Urinary bladder (tissue), 4 donors: Measurements from ENCODE around the gene ACY1. TPM values are rescaled to one million over a fixed set of nuclear protein-coding genes. Genes with fewer than 3 reads are reported as not detected.
A peak's percentile ranks its signal among the peaks of the same experiment; 100 is the strongest.
"Not testable (repeated sequence)": the region's sequence is repeated elsewhere in the genome, so short reads cannot be mapped to it uniquely, and the experiment has no call there.

Experiments used
- DNase-seq: peaks from one replicate; pipeline ENCODE4 v3.0.0-alpha.2; 2015; ENCODE audit errors: extremely low spot score
- H3K27ac ChIP-seq: one replicate; pipeline ENCODE4 v1.5.1; 2013; ENCODE audit warnings: low read depth, mild to moderate bottlenecking, moderate library complexity
- H3K36me3 ChIP-seq: one replicate; pipeline ENCODE4 v1.6.1; 2013; ENCODE audit warnings: mild to moderate bottlenecking, moderate library complexity; ENCODE audit not compliant: insufficient read depth
- H3K4me1 ChIP-seq: one replicate; pipeline ENCODE4 v1.6.1; 2013; ENCODE audit warnings: mild to moderate bottlenecking, moderate library complexity; ENCODE audit not compliant: insufficient read depth
- H3K4me3 ChIP-seq: one replicate; pipeline ENCODE4 v1.5.1; 2013; ENCODE audit warnings: low read depth, low read length
- WGBS: extraction: QIAGEN DNeasy Blood & Tissue Kit; methylation state at CpG from one replicate; pipeline ENCODE4 v1.1.7; 2013; 5-methylcytosine and 5-hydroxymethylcytosine counted together
- polyA plus RNA-seq: library from polyadenylated mRNA; stranded (reverse); fragments of 200-250 nt; gene quantifications from one replicate; pipeline ENCODE4 v1.2.3, GENCODE V29; 2013
- total RNA-seq: library from RNA; depleted of rRNA; stranded (reverse); fragments of >200 nt; gene quantifications from one replicate; pipeline ENCODE4 v1.2.3, GENCODE V29; 2014
- donor health status: healthy with polysubstance abuse.
- donor health status: healthy.

ACY1 gene
- total and polyA plus RNA-seq, 2 donors: 10.6 to 20.0 TPM

DNA sequence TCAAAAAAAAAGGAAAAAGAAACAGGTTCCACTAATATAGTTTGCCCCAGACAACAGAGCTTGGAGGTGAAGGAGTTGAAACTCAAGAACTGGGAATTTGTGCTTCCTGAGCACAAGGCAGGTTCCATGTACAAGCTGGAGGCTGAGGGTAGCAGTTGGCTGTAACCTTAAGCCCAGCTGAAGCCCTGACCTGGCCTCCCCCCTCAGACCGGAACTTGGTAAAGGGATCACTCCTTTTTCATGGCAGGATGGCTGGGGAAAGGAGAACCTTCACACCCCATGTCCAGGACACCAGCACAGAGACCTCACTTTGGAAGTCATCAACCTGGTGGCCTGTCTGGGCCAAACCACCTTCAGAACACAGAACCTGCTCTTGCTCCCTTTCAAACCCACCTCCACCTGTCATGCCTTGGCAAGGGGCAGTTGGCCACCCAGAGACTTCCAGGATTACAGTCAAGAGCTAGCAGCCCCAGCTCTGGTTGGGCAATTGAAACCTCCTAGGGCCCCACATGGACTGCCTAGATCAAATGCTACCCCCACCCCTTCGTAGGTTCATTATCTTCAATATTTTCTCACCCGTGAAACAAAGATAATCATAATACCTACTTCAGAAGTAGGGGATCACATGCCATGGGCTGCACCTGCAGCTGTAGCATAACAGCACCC, 8.8 kb downstream of the ACY1 start:
- H3K36me3 ChIP-seq: peaks cover 3% of the 10 kb centered on the region
- WGBS: 85% methylated on average over 3 of the region's 3 CpGs
- H3K4me3 ChIP-seq: no peak overlapping the region
- no peak for DNase-seq
- H3K27ac ChIP-seq: no peak overlapping the region
- peaks cover 2% of the 10 kb centered on the region for H3K4me1 ChIP-seq

DNA sequence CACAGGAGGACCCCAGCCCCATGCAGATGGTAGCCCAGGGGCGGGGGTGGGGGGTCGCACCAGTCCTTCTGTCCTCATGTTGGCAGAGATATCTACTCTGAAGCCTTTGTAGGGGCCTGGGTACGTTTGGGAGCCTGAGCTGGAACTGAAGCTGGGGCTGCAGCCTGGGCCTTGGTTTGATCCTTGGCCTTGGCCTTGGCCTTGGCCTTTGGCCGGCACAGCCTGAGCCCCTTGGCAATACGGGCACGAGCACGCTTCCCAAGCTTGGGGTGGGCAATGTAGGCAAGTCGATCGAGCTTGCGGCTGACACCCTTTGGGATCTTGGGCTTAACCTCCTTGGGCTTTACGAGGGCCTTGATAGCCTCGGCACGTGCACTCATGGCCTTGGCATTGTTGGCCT, 10.3 kb downstream of the ACY1 start:
- not testable (repeated sequence) for H3K36me3 ChIP-seq, H3K27ac ChIP-seq, H3K4me1 ChIP-seq, DNase-seq, H3K4me3 ChIP-seq
- WGBS: 85% methylated on average over 10 of the region's 13 CpGs

DNA sequence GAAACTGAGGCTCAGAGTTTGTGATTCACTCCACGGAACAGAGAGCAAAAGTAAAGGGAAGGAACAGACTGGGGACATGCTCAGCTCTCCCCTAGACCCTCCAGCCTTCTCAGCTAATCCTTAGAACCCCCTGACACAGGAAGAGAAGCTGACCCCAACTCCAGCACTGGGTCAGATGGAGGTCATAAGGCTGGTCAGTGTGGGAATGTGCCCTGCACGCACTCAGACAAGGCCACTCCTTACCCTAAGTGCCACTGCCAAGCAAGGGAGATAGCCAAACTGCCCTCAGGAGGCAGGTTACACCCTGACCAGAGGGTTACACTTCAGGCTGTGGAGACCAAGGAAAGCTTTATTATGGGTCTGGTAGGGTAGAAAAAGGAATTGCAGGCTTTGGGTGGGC, 11.2 kb downstream of the ACY1 start:
- peaks cover 3% of the 10 kb centered on the region for H3K36me3 ChIP-seq
- no peak for DNase-seq
- WGBS: 80% methylated on average over 2 of the region's 2 CpGs
- no peak overlapping the region for H3K4me3 ChIP-seq
- H3K4me1 ChIP-seq: peaks cover 2% of the 10 kb centered on the region
- no peak overlapping the region for H3K27ac ChIP-seq

DNA sequence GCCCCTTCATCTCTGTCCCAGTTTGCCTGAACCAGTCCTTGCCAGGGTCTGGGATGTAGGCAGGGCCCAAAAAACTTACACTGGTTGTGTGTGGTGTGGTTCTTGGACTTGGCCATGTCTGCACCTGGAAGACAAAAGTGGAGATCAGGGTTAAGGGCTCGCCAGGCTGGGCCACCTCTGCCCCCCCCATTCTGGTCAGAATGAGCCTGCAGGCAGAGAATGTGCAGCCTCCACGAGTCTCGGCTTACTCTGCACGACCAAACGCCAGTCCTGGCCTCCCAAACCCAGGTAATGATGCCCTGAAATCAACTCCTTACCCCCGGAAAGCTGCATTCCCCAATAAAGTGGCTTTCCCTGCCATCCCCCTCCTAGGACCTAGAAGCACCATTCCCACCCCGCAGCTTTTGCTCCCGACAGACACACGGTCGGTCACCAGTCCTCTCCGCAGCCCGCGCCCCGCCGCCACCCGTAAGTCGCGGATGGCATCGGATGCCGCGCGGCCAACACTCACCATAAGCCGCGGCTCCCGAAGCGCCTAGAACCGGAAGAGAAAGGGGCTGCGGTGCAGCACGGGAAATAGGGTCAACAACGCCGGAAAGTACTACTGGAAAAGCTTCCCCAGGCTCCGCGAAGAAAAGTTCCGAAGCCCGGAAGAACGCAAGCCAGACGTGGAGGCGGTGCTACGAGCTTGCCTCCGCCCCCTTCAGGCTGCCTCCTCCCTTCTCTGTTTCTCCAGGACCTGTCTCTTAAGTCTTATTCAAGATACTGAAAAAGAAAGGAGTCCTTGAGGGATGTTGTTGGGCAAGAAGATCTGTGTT, 12.2 kb downstream of the ACY1 start, which contains the start of gene RPL29:
Gene RPL29 (minus strand): TSS at position 550 of the 818 bp plus-strand sequence. CDS start 434 bp downstream, at position 116.
- H3K36me3 ChIP-seq: peaks cover 3% of the 10 kb centered on the region
- H3K4me3 ChIP-seq: peak within 1 kb of the TSS; percentile 66
- peak within 1 kb of the TSS; percentile 87 for H3K27ac ChIP-seq
- peaks cover 2% of the 10 kb centered on the region for H3K4me1 ChIP-seq
- peak; percentile 88 for DNase-seq
- WGBS: under 1% methylated on average over 40 of the region's 40 CpGs

DNA sequence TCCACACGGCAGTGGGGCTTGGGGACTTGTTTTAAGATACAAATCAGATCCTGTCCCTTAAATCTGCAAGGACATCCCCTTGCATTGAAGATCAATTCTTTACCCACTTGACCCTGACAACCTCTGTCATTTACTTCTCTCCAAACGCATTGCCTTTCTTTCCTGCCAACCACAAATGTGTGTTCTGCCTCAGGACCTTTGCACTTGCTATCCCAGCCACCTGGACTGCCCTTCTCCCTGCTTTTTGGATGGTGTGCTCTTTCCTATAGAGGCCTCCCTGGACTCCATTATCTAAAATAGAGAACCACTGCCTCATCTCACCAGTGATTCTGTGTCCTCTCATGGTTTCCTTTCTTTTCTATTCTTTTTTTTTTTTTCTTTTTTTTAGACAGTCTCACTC, 13.8 kb downstream of the ACY1 start:
- Histone ChIP-seq H3K4me3 (no peak overlapping the region), H3K36me3 (peaks cover 3% of the 10 kb centered on the region), H3K4me1 (peaks cover 2% of the 10 kb centered on the region), H3K27ac (no peak overlapping the region)
- no peak for DNase-seq
- 67% methylated on average over 2 of the region's 2 CpGs for WGBS

DNA sequence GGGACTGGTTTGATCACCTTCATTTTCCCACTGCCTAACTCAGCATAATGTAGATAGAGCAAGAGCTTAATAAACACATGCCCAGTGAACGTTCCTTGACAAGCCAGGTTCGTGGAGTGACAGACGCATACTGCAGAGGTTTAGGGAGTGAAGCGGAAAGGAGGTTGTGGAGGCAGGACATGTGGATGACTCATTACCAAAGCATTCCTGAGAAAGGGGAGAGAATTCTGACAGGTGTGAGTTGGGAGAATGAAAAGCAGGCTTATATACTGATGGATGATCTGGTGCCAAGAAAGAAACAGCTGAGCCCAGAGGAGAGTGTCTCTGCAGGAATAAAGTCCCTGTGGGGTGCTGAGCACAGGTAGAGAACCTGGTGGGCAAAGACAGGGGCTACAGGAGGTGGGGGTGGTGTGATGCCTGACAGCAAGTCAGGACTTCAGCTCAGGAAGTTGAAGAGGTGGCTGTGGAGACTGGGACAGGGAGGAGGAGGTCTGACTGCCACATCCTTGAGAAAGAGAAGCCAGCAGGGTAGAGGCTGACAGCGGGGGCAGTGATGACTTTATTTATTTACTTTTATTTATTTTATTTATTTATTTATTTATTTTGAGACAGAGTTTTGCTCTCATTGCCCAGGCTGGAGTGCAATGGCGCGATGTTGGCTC, 14.7 kb downstream of the ACY1 start:
- H3K4me1 ChIP-seq: peaks cover 2% of the 10 kb centered on the region
- H3K27ac ChIP-seq: no peak overlapping the region
- 52% methylated on average over 7 of the region's 7 CpGs for WGBS
- no peak for DNase-seq
- no peak overlapping the region for H3K4me3 ChIP-seq
- H3K36me3 ChIP-seq: peaks cover 3% of the 10 kb centered on the region

DNA sequence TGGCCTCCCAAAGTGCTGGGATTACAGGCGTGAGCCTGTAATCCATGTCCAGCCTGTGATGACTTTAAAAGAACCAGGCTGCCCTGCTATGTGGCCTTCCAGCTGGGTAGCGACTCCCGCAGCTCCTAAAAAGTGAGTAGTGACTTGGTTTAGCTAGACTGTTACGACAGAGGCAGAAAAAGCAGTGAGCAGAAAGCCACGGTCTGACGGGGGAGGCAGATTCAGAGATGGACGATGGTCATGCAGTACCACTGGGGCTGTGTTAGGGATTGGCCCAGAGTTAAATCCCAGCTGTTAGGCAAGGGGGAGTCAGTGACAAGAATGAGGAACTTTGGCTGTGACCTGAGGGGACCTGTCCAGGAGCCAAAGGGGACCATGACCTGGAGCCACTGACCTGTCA, 15.4 kb downstream of the ACY1 start:
- Histone ChIP-seq H3K4me1 (no peaks in the 10 kb centered on the region), H3K27ac (no peak overlapping the region), H3K36me3 (peaks cover 3% of the 10 kb centered on the region), H3K4me3 (no peak overlapping the region)
- 58% methylated on average over 7 of the region's 7 CpGs for WGBS
- no peak for DNase-seq

DNA sequence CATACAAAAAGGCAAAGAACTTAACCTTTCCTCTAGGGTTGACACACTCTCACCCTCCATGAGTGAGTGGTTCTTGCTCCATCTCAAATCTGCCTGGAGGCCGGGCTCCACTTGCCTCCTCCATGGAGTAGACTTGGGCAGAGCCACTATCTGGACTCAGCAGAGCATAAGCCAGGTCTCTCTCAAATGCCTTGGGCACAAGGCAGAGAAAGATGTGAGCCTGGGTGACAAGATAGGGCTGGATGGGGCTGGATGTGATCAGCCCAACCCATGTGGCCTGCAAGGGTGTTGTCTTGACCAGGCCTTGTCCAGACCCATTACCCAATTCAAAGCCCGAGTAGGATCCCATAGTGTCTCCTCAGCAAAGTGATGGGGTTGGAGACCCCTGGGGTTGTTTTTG, 16.5 kb downstream of the ACY1 start:
- Histone ChIP-seq H3K4me1 (no peaks in the 10 kb centered on the region), H3K36me3 (no peaks in the 10 kb centered on the region), H3K27ac (no peak overlapping the region), H3K4me3 (no peak overlapping the region)
- 76% methylated on average over 2 of the region's 2 CpGs for WGBS
- DNase-seq: no peak

DNA sequence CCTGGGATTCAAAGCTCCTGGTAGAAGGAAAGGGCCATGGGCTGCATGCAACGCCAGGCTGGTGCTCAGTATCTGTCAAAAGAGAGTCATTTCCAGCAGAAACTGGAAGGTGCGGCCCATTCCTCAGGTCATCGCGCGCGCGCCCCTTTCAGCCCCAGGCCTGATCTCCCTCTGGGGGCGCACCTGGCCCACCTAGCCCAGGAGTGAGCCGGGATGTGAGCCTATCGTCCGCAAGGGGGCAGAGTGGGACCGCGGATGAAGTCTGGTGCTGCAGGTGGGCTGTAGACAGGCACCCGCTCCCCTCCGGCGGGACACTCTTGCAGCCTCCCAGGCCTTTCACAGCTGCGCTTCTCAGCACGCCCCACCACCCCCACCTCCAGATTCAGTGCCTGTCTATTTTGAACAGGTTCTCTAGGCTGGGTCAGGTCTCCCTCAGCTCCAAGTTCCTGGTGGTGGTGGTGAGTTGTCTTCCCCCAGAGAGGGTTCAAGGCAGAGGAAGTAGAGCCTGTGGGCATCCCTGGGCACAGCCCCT, 18.2 kb downstream of the ACY1 start:
- H3K36me3 ChIP-seq: no peaks in the 10 kb centered on the region
- no peak for DNase-seq
- H3K4me3 ChIP-seq: no peak overlapping the region
- WGBS: 2% methylated on average over 18 of the region's 18 CpGs
- no peaks in the 10 kb centered on the region for H3K4me1 ChIP-seq
- no peak overlapping the region for H3K27ac ChIP-seq

DNA sequence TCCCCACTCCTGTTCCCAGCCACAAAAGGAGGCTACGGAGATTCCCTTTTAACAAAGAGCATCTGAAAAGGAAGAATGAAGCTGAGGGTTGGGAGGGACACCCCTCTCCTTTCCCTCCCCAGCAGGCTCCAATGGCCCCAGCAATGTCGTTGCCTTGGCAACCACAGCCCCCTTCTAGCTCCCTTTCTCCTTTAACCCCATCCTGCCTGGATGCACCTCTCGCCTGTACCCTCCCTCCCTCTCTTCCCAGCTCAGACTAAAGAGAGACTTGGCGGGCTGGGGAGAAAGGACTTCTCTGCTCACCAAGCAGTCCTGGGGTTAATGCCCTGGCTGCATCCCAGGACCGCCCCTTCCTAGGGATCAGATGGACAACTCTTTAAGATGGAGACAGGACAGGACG, 19.4 kb downstream of the ACY1 start:
- 77% methylated on average over 6 of the region's 6 CpGs for WGBS
- Histone ChIP-seq H3K4me3 (no peak overlapping the region), H3K27ac (no peak overlapping the region), H3K36me3 (no peaks in the 10 kb centered on the region), H3K4me1 (no peaks in the 10 kb centered on the region)
- no peak for DNase-seq

DNA sequence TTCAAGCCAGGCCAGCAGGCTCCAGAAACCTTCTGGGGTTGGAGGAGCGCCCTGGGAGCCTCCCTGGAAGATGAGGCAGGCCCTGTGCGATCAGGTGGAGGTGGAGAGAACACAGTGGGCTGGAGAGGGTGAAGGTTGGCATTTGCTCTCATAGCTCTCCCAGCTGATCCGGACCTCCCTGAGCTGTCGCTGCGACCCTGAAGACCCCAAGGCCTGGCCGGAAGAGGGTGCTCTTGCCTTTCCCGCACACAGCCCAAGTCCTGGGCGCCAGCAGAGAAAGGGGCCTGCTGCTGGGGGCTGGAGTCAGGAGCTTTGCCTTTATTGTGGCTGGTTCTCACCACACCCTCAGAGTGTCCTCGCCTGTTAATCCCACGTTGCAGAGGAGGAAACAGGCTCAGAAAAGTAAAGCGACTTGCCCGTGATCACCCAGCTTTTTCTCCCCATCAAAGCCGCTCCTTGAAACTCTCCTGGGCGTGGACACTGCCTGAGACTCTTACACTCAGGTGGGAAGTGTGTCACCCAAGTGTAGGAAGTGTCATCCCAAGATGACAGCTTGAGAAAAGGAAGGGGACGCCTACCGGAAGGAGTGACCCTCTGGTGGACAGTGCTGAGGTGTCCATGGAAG, 20.9 kb downstream of the ACY1 start:
- 53% methylated on average over 16 of the region's 16 CpGs for WGBS
- Histone ChIP-seq H3K27ac (no peak overlapping the region), H3K36me3 (no peaks in the 10 kb centered on the region), H3K4me1 (no peaks in the 10 kb centered on the region), H3K4me3 (no peak overlapping the region)
- peak; percentile 65 for DNase-seq

DNA sequence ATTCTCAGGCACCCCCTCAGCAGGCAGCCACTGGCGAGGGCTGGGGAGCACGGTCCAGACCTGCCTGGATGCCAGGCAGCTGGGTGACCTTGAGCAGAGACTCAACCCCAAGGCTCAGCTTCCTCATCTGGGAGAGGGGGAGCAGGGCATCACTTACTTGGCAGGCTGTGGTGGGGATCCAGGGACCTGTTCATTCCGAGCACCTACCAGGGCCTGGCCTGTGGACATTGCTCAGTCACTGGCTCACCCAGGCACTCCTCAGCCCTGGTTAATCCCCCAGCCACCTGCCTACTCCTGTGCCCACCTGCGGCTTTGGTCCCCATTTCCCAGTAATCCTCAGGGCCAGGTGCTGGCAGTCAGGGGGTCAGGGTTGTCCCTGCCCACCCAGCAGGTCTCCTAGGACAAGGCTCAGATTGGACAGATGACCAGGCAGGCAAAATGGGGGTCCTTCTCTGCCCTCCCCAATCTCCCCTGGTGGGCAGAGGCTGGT, 21.6 kb downstream of the ACY1 start:
- H3K27ac ChIP-seq: no peak overlapping the region
- 90% methylated on average over 4 of the region's 4 CpGs for WGBS
- DNase-seq: no peak
- H3K36me3 ChIP-seq: no peaks in the 10 kb centered on the region
- no peak overlapping the region for H3K4me3 ChIP-seq
- no peaks in the 10 kb centered on the region for H3K4me1 ChIP-seq

DNA sequence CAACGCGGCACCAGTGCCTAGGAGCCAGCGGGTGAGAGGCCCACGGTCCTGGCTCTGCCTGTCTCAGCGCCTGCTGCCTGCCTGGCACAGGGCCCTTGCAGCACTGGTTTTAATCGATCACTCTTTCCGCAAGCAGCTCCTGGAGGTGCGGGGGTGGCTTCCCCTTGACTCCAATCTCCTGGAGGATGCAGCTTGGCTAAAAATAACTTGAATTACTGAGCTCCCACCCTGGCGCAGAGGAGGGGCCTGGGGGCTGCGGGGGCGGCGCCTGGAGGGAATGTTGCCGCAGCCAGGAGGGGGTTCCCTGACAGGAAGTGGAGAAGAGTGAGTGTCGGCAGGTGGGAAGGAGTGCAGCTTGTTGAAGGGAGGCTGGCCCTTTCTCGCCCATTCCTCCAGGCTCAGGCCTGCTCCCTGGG, 22.2 kb downstream of the ACY1 start:
- no peak for DNase-seq
- no peaks in the 10 kb centered on the region for H3K4me1 ChIP-seq
- no peak overlapping the region for H3K4me3 ChIP-seq
- 9% methylated on average over 15 of the region's 15 CpGs for WGBS
- H3K36me3 ChIP-seq: no peaks in the 10 kb centered on the region
- no peak overlapping the region for H3K27ac ChIP-seq
